Ascending aorta (tissue), 2 donors: ENCODE results near the gene SOX13. TPM values are rescaled to one million over a fixed set of nuclear protein-coding genes. Genes with fewer than 3 reads are reported as not detected.

Source experiments
- DNase-seq, 2 donors: peaks; one replicate each; pipeline ENCODE4 v3.0.0-alpha.2; 2019; ENCODE audit warnings: low spot score in 2 of 2
- H3K27ac ChIP-seq, 2 donors: fragments of 200-600 bp; sonication (generic); one replicate each; pipeline ENCODE4 v1.5.1; 2016 to 2017; ENCODE audit warnings: mild to moderate bottlenecking in 1 of 2
- H3K27me3 ChIP-seq: fragments of 200-600 bp; sonication (generic); one replicate; pipeline ENCODE4 v1.5.1; 2017
- H3K36me3 ChIP-seq, 2 donors: fragments of 200-600 bp; sonication (generic); one replicate each; pipeline ENCODE4 v1.5.1; 2016
- H3K4me1 ChIP-seq, 2 donors: fragments of 200-600 bp; sonication (generic); one replicate each; pipeline ENCODE4 v1.5.1; 2016 to 2017; ENCODE audit warnings: mild to moderate bottlenecking in 1 of 2
- H3K4me3 ChIP-seq, 2 donors: fragments of 200-600 bp; sonication (generic); one replicate each; pipeline ENCODE4 v1.5.1; 2016 to 2017; ENCODE audit warnings: mild to moderate bottlenecking in 1 of 2
- H3K9me3 ChIP-seq, 2 donors: fragments of 200-600 bp; sonication (generic); one replicate each; pipeline ENCODE4 v1.5.1; 2016
- CTCF ChIP-seq, 3 experiments: fragments of 200-600 bp in 2 of 3; fragments of 450-650 bp in 1 of 3; sonication (generic) in 2 of 3; IDR thresholded peaks; one replicate each; pipeline ENCODE4 v1.5.1; 2016 to 2019; ENCODE audit warnings: antibody characterized with exemption in 3 of 3, mild to moderate bottlenecking in 1 of 3, moderate library complexity in 1 of 3
- intact Hi-C: fragments of 100-400 bp; cut with DNase I; formaldehyde crosslinking; loops from one replicate; pipeline ENCODE4 v1.15.1; 2023
- total RNA-seq: library from RNA; depleted of rRNA; stranded (reverse); fragments of >200 nt; gene quantifications from one replicate; pipeline ENCODE4 v1.1.0, GENCODE V29; 2016

SOX13 gene
- total RNA-seq, 1 donor from 2014 or later, result 70.1 TPM

- intact Hi-C loops, result no loop called here
- Histone ChIP-seq H3K36me3 (no peaks in the 10 kb centered on the region), H3K27me3 (no peaks in the 10 kb centered on the region), H3K4me3 (no peak overlapping the region), H3K4me1 (peaks cover 18 to 62% of the 10 kb centered on the region in 2 donors), H3K9me3 (no peaks in the 10 kb centered on the region), H3K27ac (peak overlapping the region; percentile 69 to 86)
- no peak for TF ChIP-seq CTCF (IDR thresholded peaks at IDR 0.05)
- no peak for DNase-seq
Measured at GRCh38 chr1:204083491-204083890, 10.6 kb downstream of the SOX13 start.

GRCh38 chr1:204084247-204084772 is 11.4 kb downstream of the SOX13 start:
- Histone ChIP-seq H3K4me3 (peak overlapping the region in 1 of 2 donors; percentile 19), H3K27me3 (no peaks in the 10 kb centered on the region), H3K4me1 (peaks cover 22 to 64% of the 10 kb centered on the region in 2 donors), H3K9me3 (no peaks in the 10 kb centered on the region), H3K27ac (peak overlapping the region; percentile 69 to 86), H3K36me3 (no peaks in the 10 kb centered on the region)
- intact Hi-C loops, result no loop called here
- no peak for DNase-seq
- no peak for TF ChIP-seq CTCF (IDR thresholded peaks at IDR 0.05)

- DNase-seq, result no peak
- Histone ChIP-seq H3K9me3 (no peaks in the 10 kb centered on the region), H3K4me1 (peaks cover 19 to 55% of the 10 kb centered on the region in 2 donors), H3K27me3 (no peaks in the 10 kb centered on the region), H3K36me3 (no peaks in the 10 kb centered on the region), H3K27ac (peak overlapping the region in 1 of 2 donors; percentile 1), H3K4me3 (no peak overlapping the region)
- TF ChIP-seq CTCF (IDR thresholded peaks at IDR 0.05), result no peak
- intact Hi-C loops, result no loop called here
Measured at GRCh38 chr1:204085876-204086275, 13.0 kb downstream of the SOX13 start.

DNA sequence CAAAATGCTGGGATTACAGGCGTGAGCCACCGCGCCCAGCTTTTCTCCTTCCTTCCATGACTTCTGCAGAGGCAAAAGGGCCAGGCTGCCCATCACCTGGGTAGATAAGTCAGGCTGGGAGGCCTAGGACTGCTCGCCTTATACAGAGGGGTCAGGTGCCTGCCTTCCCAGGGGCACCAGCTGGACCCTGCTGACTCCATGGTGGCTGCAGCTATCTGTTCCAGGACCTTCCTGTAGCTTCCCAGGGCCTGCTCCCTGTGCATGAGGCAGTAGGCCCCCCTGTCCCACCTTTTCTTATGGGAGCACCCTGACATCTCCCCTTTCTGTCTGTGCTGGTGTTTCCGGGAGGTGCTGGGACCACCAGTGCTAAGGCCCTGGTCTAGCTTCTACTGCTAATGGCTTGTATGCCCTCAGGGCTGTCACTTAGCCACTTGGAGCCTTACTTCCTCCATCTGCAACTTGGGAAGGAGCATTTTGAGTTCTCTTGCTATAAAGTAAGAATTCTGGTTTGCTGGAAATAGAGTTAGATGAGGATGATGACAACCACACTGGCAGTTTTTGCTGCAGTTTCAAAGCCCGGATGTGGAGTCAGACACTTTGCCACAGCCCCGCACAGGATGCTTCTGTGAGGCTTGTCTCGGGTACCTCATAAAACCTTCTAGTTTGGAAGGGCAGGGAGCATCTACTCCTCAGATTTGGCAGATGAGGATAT is 14.4 kb downstream of the SOX13 start:
- Histone ChIP-seq H3K4me1 (peaks cover 14 to 43% of the 10 kb centered on the region in 2 donors), H3K4me3 (no peak overlapping the region), H3K27ac (peak overlapping the region; percentile 60 to 77), H3K27me3 (no peaks in the 10 kb centered on the region), H3K36me3 (no peaks in the 10 kb centered on the region), H3K9me3 (no peaks in the 10 kb centered on the region)
- no peak for TF ChIP-seq CTCF (IDR thresholded peaks at IDR 0.05)
- DNase-seq, result no peak
- intact Hi-C loops, result no loop called here

- Histone ChIP-seq H3K9me3 (no peaks in the 10 kb centered on the region), H3K4me3 (peak overlapping the region; percentile 10 to 33), H3K36me3 (no peaks in the 10 kb centered on the region), H3K27me3 (no peaks in the 10 kb centered on the region), H3K27ac (peak overlapping the region; percentile 60 to 77), H3K4me1 (peaks cover 14 to 43% of the 10 kb centered on the region in 2 donors)
- DNase-seq, result no peak
- intact Hi-C loops, result no loop called here
- no peak for TF ChIP-seq CTCF (IDR thresholded peaks at IDR 0.05)
Measured at GRCh38 chr1:204087893-204088528, 15.1 kb downstream of the SOX13 start.
